Esophagus muscularis mucosa (tissue), 3 donors: ENCODE data around the gene MCMBP.

Source experiments
- POLR2A ChIP-seq: fragments of 450-650 bp; IDR thresholded peaks from one replicate; pipeline ENCODE4 v1.6.1; 2017; ENCODE audit warnings: antibody characterized with exemption, moderate library complexity, mild to moderate bottlenecking, low read depth
- TF ChIP-seq, protein P1 (sequence below), 3 experiments: fragments of 200-600 bp in 2 of 3; fragments of 450-650 bp in 1 of 3; sonication (generic) in 2 of 3; IDR thresholded peaks; one replicate each; pipeline ENCODE4 v1.5.1; 2017 to 2019; ENCODE audit warnings: antibody characterized with exemption in 3 of 3, mild to moderate bottlenecking in 2 of 3, moderate library complexity in 1 of 3

DNA sequence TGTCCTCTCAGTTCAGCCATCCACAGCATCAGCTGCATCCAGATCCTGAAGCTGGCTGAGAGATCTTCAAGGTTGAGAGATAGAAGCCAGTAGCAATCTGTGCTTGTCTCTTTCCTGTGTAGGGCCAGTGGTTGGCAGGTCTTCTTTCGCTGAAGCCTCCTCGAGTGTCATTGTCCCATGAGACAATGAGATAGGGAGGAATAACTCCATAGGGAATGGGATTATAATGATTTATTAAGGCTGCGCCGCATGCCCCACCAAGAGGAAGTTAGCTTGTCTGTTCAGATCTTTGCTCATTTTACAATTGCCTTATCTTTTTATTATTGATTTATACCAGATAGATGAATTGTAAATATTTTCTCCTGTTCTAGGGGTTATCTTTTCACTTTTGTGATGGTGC lies 61.5 kb downstream of the MCMBP start:
- TF ChIP-seq, protein P1, sequence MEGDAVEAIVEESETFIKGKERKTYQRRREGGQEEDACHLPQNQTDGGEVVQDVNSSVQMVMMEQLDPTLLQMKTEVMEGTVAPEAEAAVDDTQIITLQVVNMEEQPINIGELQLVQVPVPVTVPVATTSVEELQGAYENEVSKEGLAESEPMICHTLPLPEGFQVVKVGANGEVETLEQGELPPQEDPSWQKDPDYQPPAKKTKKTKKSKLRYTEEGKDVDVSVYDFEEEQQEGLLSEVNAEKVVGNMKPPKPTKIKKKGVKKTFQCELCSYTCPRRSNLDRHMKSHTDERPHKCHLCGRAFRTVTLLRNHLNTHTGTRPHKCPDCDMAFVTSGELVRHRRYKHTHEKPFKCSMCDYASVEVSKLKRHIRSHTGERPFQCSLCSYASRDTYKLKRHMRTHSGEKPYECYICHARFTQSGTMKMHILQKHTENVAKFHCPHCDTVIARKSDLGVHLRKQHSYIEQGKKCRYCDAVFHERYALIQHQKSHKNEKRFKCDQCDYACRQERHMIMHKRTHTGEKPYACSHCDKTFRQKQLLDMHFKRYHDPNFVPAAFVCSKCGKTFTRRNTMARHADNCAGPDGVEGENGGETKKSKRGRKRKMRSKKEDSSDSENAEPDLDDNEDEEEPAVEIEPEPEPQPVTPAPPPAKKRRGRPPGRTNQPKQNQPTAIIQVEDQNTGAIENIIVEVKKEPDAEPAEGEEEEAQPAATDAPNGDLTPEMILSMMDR (IDR thresholded peaks at IDR 0.05) = no peak
- no peak for TF ChIP-seq POLR2A
